ENCODE measurements around the gene EIF5A.

- TF ChIP-seq CTCF (IDR thresholded peaks at IDR 0.05 in 4 of 5, conservative IDR thresholded peaks at IDR 0.05 in 1 of 5) = no peak
- no peak for TF ChIP-seq POLR2A (IDR thresholded peaks at IDR 0.05)
These were observed 54.5 kb downstream of the EIF5A start for GRCh38 chr17:7361906-7362305.

Measured in gastrocnemius medialis (tissue), 4 donors.